Neural cell (in vitro differentiated cells): ENCODE data around the gene SLC41A1.

Experiments used
- EP300 ChIP-seq: fragments of 450-650 bp; conservative IDR thresholded peaks from 2 replicates; pipeline ENCODE4 v1.6.1; 2014; ENCODE audit warnings: antibody characterized with exemption, mild to moderate bottlenecking, moderate library complexity; ENCODE audit not compliant: poor library complexity, severe bottlenecking
- POLR2AphosphoS5 ChIP-seq: IDR thresholded peaks from 2 replicates; pipeline ENCODE4 v1.6.1; 2012
- TF ChIP-seq, protein P1 (sequence below): IDR thresholded peaks from 2 replicates; pipeline ENCODE4 v1.6.1; 2012; ENCODE audit warnings: borderline replicate concordance

GRCh38 chr1:205817988-205818387 is 5.0 kb upstream of the SLC41A1 start:
- TF ChIP-seq EP300, result no peak
- no peak for TF ChIP-seq POLR2AphosphoS5
- TF ChIP-seq, protein P1, sequence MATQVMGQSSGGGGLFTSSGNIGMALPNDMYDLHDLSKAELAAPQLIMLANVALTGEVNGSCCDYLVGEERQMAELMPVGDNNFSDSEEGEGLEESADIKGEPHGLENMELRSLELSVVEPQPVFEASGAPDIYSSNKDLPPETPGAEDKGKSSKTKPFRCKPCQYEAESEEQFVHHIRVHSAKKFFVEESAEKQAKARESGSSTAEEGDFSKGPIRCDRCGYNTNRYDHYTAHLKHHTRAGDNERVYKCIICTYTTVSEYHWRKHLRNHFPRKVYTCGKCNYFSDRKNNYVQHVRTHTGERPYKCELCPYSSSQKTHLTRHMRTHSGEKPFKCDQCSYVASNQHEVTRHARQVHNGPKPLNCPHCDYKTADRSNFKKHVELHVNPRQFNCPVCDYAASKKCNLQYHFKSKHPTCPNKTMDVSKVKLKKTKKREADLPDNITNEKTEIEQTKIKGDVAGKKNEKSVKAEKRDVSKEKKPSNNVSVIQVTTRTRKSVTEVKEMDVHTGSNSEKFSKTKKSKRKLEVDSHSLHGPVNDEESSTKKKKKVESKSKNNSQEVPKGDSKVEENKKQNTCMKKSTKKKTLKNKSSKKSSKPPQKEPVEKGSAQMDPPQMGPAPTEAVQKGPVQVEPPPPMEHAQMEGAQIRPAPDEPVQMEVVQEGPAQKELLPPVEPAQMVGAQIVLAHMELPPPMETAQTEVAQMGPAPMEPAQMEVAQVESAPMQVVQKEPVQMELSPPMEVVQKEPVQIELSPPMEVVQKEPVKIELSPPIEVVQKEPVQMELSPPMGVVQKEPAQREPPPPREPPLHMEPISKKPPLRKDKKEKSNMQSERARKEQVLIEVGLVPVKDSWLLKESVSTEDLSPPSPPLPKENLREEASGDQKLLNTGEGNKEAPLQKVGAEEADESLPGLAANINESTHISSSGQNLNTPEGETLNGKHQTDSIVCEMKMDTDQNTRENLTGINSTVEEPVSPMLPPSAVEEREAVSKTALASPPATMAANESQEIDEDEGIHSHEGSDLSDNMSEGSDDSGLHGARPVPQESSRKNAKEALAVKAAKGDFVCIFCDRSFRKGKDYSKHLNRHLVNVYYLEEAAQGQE, result no peak
